Fibroblast of lung (primary cell): ENCODE measurements around the gene LMO7. TPM values are rescaled to one million over a fixed set of nuclear protein-coding genes. Genes with fewer than 3 reads are reported as not detected.
A peak's percentile ranks its signal among the peaks of the same experiment; 100 is the strongest.
"Not testable (repeated sequence)": the region's sequence is repeated elsewhere in the genome, so short reads cannot be mapped to it uniquely, and the experiment has no call there.

Experiments
- DNase-seq, 2 donors: peaks; one replicate each; pipeline versions ENCODE4 v3.0.0 to v3.0.0-alpha.2; 2010; ENCODE audit warnings: low read depth in 2 of 2
- H2AFZ ChIP-seq: 2 replicates; pipeline ENCODE4 v1.5.1; 2012; ENCODE audit warnings: low read length, control low read depth, inconsistent platforms
- H3K27ac ChIP-seq: 2 replicates; pipeline ENCODE4 v1.5.1; 2011; ENCODE audit warnings: low read length, control low read depth; ENCODE audit not compliant: insufficient read depth
- H3K27me3 ChIP-seq: 2 replicates; pipeline ENCODE4 v1.5.1; 2011; ENCODE audit warnings: mild to moderate bottlenecking, low read length; ENCODE audit not compliant: control insufficient read depth, insufficient read depth
- H3K36me3 ChIP-seq: 2 replicates; pipeline ENCODE4 v1.5.1; 2011; ENCODE audit warnings: low read length; ENCODE audit not compliant: control insufficient read depth, insufficient read depth
- H3K4me1 ChIP-seq: 2 replicates; pipeline ENCODE4 v1.5.1; 2011; ENCODE audit warnings: low read length; ENCODE audit not compliant: control insufficient read depth, insufficient read depth; ENCODE audit errors: extremely low read depth
- H3K4me2 ChIP-seq: 2 replicates; pipeline ENCODE4 v1.5.1; 2011; ENCODE audit warnings: low read length, control low read depth; ENCODE audit not compliant: insufficient read depth; ENCODE audit errors: extremely low read depth
- H3K4me3 ChIP-seq, 4 experiments: fragments of 200-600 bp in 1 of 4; sonication (generic) in 1 of 4; replicated peaks in 1 of 4; 2 replicates each; pipeline ENCODE4 v1.5.1; 2011 to 2016; ENCODE audit warnings: low read length in 4 of 4, low read depth in 3 of 4, mild to moderate bottlenecking in 3 of 4, control low read depth in 2 of 4, inconsistent platforms in 1 of 4, mixed read lengths in 1 of 4; ENCODE audit not compliant: insufficient read depth in 1 of 4; ENCODE audit errors: control extremely low read depth in 1 of 4
- H3K79me2 ChIP-seq: 2 replicates; pipeline ENCODE4 v1.5.1; 2012; ENCODE audit warnings: mild to moderate bottlenecking, low read length, inconsistent platforms; ENCODE audit not compliant: control insufficient read depth, insufficient read depth
- H3K9ac ChIP-seq: 2 replicates; pipeline ENCODE4 v1.5.1; 2011; ENCODE audit warnings: mild to moderate bottlenecking, low read length, control low read depth; ENCODE audit not compliant: insufficient read depth
- H3K9me3 ChIP-seq: 2 replicates; pipeline ENCODE4 v1.5.1; 2012; ENCODE audit warnings: low read depth, low read length; ENCODE audit not compliant: control insufficient read depth, insufficient read depth
- H4K20me1 ChIP-seq: 2 replicates; pipeline ENCODE4 v1.5.1; 2011; ENCODE audit warnings: low read length; ENCODE audit not compliant: control insufficient read depth, insufficient read depth; ENCODE audit errors: extremely low read depth
- EZH2 ChIP-seq: IDR thresholded peaks from 2 replicates; pipeline ENCODE4 v1.5.1; 2012; ENCODE audit warnings: low read length, control low read depth, mild to moderate bottlenecking; ENCODE audit errors: missing control alignments
- polyA plus RNA-seq, 2 donors: library from polyadenylated mRNA; depleted of rRNA in 1 of 2; stranded (reverse) in 1 of 2; unstranded in 1 of 2; fragments of >200 nt; gene quantifications; 2 replicates each; pipeline ENCODE4 v1.2.1, GENCODE V29; 2011 to 2012; ENCODE audit warnings: missing spikeins in 1 of 2
- total RNA-seq: library from RNA; depleted of rRNA; stranded (reverse); fragments of >200 nt; gene quantifications from 2 replicates; pipeline ENCODE4 v1.2.1, GENCODE V29; 2014
- TF ChIP-seq, protein P1 (sequence below), 2 donors: IDR thresholded peaks in 1 of 2; conservative IDR thresholded peaks in 1 of 2; 1 replicate in 1 of 2; 2 replicates in 1 of 2; pipeline ENCODE4 v1.5.1; 2011 to 2012; ENCODE audit warnings: low read length in 2 of 2, control low read depth in 1 of 2, inconsistent platforms in 1 of 2, low read depth in 1 of 2, mild to moderate bottlenecking in 1 of 2

The LMO7 gene
- total and polyA plus RNA-seq, 2 donors (not counting 1 experiment from before 2014, with no cell fraction given) = 71.9 to 226 TPM

DNA sequence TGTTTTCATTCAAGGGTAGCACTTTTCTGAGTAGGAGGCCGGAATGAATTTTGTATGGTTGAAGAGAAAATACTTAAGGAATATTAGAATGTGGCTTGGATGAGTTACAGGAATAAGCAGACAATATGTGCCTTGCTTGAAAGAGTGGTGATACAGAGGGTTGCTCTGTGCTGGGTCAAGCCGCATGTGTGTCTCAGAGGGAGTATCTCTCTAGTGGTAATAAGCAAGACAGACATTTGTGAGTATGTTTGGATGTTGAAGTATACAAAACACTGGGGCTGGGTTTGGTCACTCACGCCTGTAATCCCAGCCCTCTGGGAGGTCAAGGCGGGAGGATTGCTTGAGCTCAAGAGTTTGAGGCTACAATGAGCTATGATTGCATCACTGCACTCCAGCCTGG is 103.9 kb downstream of the LMO7 start:
- Histone ChIP-seq H2AFZ (no peak overlapping the region), H3K9me3 (no peaks in the 10 kb centered on the region), H3K4me2 (no peak overlapping the region), H3K9ac (no peak overlapping the region), H3K4me3 (no peak overlapping the region), H4K20me1 (no peaks in the 10 kb centered on the region), H3K4me1 (peaks cover 7% of the 10 kb centered on the region), H3K79me2 (peaks cover 57% of the 10 kb centered on the region), H3K36me3 (no peaks in the 10 kb centered on the region), H3K27ac (no peak overlapping the region), H3K27me3 (no peaks in the 10 kb centered on the region)
- DNase-seq = peak in 1 of 2 donors; percentile 23
- no peak for TF ChIP-seq EZH2
- TF ChIP-seq, protein P1, sequence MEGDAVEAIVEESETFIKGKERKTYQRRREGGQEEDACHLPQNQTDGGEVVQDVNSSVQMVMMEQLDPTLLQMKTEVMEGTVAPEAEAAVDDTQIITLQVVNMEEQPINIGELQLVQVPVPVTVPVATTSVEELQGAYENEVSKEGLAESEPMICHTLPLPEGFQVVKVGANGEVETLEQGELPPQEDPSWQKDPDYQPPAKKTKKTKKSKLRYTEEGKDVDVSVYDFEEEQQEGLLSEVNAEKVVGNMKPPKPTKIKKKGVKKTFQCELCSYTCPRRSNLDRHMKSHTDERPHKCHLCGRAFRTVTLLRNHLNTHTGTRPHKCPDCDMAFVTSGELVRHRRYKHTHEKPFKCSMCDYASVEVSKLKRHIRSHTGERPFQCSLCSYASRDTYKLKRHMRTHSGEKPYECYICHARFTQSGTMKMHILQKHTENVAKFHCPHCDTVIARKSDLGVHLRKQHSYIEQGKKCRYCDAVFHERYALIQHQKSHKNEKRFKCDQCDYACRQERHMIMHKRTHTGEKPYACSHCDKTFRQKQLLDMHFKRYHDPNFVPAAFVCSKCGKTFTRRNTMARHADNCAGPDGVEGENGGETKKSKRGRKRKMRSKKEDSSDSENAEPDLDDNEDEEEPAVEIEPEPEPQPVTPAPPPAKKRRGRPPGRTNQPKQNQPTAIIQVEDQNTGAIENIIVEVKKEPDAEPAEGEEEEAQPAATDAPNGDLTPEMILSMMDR (conservative IDR thresholded peaks at IDR 0.05 in 1 of 2, IDR thresholded peaks at IDR 0.05 in 1 of 2; ENCODE audit: low read depth in 1 of 2, low read length in 2 of 2) = no peak

DNA sequence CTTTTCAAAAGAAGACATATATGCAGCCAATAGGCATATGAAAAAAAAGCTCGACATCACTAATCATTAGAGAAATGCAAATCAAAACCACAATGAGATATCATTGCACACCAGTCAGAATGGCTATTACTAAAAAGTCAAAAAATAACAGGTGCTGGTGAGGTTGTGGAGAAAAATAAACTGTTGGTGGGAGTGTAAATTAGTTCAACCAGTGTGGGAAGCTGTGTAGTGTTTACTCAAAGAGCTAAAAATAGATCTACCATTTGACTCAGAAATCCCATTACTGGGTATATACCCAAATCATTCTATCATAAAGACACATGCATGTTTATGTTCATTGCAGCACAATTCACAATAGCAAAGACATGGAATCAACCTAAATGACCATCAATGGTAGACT is 106.9 kb downstream of the LMO7 start:
- not testable (repeated sequence) for H3K27ac ChIP-seq, H3K4me2 ChIP-seq, H3K36me3 ChIP-seq, H4K20me1 ChIP-seq, H3K4me1 ChIP-seq, DNase-seq, H3K27me3 ChIP-seq, H2AFZ ChIP-seq, H3K9ac ChIP-seq, H3K4me3 ChIP-seq, H3K9me3 ChIP-seq
- H3K79me2 ChIP-seq = peaks cover 49% of the 10 kb centered on the region

DNA sequence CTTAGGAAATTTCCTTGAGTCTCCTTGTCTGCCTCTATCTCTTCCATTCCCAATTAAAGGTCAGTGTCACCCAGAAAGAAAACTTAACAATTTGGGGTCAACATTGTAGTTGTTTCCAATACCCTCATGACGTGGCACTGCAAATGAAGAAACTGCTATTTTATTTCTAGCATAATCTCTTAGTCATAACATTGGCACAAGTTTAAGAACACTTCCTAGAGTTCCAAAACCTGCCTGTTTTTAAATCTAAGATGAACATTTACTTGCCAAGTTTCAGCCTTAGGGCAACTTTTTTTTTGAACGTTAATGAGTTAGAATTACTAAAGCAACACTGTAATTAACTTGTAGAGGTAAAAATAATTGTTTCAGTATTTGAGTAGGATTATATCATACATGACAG is 108.0 kb downstream of the LMO7 start:
- no peaks in the 10 kb centered on the region for H3K9me3 ChIP-seq
- no peaks in the 10 kb centered on the region for H4K20me1 ChIP-seq
- H3K4me3 ChIP-seq = no peak overlapping the region
- DNase-seq = no peak
- H3K4me2 ChIP-seq = no peak overlapping the region
- H3K4me1 ChIP-seq = peaks cover 5% of the 10 kb centered on the region
- H3K27me3 ChIP-seq = no peaks in the 10 kb centered on the region
- H3K36me3 ChIP-seq = no peaks in the 10 kb centered on the region
- no peak overlapping the region for H2AFZ ChIP-seq
- TF ChIP-seq, protein P1 (conservative IDR thresholded peaks at IDR 0.05 in 1 of 2, IDR thresholded peaks at IDR 0.05 in 1 of 2; ENCODE audit: low read depth in 1 of 2, low read length in 2 of 2) = no peak
- no peak for TF ChIP-seq EZH2
- no peak overlapping the region for H3K9ac ChIP-seq
- H3K27ac ChIP-seq = no peak overlapping the region
- H3K79me2 ChIP-seq = peaks cover 40% of the 10 kb centered on the region
